NOMO-1 treated with dmso at 0.1 percent for 144 hours (cell line): ENCODE data around the gene FABP3.
A peak's percentile ranks its signal among the peaks of the same experiment; 100 is the strongest.

ENCODE experiments used
- DNase-seq: peaks from one replicate; lab custom pipeline; 2025; ENCODE audit not compliant: unreplicated experiment; lab: John Stamatoyannopoulos, UW

Gene FABP3

DNA sequence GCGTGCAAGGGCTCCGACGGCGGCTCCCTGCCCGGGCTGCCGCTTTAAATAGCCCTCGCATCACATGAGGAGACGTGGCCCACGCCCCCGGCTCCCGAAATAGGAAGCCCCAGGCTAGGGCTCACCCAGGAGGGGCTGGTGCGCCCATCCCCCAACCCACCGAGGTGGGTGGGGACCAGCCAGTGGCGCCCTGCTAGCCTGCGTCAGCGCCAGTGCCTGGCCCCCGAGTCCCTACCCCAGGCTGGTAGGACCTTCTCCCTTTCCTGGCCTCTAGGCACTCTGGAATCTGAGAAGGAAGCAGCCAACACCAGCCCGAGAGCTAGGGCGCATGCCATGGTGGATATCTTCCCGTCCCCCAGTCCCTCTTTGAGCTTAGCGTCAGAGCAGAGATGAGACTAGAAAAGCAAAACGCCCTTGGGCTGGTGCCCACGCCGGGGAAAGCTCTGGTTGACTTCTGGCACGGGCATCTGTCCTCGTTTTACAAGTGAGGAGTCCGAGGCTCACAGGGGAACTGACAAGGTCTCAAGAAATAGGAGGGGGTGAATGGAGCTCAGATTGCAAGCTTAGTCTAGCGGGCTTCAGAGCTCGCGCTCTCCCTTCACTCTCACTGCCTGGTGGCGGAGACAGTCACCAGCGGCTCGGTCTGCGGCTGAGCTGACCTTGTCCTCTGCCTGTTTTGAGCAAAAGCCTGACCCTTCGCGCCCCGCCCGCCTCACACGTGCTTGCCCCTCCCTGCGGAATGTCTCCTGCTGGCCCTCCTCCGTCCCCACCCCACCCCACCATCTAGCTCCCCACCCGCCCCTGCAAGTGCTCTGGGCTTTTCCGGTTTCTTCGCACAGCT is at the start of gene FABP3:
FABP3 (minus strand) TSS at position 21 of the 841 bp plus-strand sequence. CDS start 62 bp downstream, outside the sequence.
- peak; percentile 19 for DNase-seq

DNA sequence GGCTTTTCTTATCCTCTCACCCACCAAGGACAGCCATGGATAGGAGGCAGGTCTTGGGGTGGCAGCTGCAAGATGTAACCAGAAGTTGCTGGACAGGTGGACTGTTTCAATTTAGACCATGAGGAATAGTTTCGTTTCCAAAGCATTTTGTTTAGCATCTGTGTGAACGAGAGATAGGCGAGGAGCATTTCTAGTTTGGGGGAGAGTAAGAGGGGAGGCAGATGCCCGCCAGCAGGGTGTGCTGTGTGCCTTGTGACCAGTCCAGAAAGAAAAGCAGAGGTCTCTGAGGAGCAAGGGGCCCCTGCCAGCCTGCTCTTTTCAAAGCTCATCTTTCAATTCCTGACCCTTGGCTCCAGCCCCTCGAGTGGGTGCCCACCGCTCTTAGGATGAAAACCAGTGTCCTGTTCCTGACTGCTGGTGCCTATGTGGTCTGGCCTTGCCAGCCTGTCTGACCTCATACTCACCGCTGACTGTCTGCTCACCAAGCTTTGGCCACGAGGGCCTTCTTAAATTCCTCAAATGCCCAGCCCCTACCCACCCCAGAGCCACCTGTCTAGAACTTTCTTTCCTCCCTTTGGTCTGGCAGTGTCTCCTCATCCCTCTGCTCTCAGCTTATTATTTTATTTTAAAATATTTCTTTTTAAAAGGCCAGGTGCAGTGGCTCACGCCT is 48.6 kb upstream of the FABP3 start:
- DNase-seq, result no peak

DNA sequence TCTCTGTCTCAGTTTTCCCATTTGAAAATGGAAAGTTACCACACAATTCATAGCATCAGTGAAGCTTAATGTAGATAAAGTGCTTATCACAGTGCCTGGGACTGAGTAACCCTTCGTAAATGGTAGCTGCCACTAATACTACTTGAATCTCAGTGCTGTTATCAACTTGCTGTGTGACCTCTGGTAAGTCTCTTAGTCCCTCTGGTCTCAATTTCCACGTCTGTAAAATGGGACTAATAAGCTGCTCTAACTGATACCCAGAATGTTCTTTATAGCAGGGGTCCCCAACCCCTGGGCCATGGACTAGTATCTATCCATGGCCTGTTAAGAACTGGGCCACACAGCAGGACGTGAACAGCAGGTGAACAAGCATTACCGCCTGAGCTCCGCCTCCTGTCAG is 47.8 kb upstream of the FABP3 start:
- no peak for DNase-seq

DNA sequence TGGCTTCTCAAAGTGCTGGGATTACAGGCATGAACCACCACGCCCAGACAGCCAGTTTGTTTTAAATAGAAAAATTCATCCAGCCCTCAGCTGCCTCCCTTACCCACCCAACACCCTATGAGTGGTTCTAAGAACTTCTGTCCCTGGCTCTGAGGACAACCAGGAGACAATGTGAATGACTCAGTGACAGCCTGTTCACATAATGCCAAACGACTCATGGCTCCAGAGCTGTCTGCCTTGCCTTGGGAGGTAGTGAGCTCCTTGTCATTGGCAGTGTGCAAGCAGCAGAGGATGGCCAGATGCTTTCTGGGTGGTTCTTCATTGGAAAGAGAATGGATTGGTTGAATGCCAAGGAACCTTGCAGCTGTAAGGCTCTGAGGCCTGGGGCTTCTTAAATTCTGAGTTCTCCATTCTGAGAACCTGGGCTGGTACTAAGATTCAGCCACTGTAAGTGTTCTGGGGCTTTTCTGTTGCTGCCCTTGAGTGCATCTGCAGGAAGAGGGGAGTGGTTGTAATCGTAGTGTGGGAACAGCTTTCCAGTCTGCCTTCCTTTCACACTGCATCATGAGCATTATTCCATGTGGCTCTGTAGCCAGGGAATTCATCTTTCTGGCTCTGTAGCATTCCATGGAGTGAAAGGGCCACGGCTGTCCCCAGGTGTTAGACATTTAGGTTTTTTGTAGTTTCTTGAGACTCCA is 45.9 kb upstream of the FABP3 start:
- DNase-seq, result no peak

DNA sequence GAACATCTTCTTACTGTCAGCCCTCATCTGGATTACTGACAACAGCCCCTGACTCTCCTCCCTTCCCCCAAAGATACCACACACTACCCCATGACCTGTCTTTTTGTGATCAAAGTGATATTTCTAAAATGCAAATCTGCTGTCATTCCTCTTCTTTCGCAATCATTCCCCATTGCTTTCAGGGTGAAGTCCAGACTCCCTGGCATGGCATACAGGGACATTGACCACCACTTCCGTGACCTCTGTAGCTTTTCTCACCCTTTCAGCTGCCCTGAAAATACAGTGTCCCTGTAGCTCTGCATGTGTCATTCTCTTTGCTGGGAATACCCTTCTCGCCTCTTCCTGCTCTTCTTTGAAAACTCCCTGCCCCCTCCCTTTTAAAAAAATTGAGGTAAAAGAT is 44.3 kb upstream of the FABP3 start:
- DNase-seq, result no peak

DNA sequence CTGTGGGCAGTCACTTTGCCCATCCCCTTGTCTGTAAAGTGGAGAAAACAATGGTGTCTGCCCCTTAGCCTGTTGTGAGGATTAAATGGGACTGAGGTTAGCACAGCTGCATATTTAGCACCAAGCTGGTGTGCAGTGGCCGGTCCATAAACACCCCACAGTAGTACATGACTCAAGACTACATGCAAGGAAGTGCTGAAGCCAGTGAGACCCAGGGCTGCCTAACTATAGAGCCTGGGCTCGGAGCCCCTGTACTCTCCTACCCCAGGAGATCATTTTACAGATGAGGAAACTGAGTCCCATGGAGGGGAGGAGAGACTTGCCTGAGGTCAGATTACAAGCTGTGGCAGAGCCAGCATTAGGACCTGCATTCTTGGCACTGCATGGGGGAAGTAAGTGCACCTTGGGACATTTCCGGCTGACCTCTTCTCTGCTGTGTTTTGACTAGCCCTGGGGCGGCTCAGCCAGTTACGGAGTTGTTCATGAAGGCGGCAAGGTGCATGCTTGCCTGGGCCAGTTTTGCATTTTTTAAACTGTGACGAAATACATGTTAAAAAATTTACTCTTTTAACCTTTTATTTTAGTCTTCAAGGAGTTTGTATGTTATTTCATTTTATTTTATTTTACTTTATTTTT is 43.3 kb upstream of the FABP3 start:
- no peak for DNase-seq

DNA sequence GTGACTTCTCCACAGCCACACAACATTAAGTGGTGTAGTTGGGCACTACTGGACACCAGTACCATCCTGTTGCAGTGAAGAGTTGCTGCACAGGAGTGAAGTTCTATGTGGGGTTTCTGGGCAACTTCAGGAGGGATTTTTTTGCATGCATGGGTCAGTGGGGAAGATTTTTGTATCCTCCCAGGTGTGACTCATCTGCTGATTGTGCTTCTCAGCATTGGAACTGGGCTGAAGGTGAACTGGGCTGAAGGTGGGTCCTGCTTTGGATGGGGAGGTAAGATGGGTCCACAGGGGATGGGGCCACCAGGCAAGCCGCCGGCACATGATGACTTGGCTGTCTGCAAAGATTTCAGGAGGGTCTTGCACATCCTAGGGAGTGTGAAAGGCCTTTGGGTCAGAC is 42.8 kb upstream of the FABP3 start:
- DNase-seq, result no peak

DNA sequence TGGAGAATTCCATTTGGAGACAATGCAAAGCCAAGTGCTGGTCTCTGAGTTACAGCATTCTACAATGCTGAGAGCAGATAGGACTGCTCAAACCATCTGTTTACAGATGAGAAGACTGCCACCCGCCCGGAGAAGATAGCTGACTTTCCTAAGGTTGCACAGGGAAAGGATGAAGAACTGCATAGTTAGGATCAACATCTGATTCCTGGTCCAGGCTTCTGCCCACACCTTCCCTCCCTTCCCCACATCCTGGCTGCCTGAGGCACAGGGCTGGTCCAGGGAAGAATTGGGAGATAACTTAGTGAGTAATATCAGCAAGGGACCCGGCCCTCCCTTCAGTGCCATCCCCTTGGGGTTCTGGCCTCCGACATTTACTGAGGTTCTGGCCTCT is 42.1 kb upstream of the FABP3 start:
- no peak for DNase-seq

DNA sequence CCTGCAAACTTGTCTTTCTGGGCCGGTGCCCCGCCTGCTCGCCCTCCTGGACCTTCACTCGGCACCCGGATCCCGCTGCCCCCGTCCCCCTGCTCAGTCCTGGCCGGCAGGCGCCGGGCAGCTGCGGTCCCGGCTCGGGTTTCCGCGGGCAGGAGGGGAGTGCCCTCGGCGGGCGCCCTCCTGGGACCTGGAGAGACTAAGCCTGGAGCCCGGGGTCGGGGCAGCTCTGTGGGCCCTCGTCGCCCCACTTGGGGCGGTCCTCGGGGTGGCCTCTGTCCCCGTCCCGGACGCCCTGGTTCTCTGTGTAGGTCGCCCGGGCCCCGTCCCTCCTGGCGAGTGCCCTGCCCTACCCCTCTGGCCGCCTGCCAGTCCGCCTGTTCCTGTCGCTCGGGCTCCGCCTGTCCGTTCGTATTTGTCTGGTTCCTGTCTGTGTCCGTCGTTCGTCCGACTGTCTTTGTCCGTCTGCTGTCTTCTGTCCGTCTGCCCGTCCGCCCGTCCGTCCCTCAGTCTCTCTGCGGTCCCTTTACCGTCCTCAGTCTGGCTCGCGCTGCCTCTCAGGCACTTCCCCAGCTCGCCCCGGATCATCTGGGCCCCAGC is 40.6 kb upstream of the FABP3 start:
- DNase-seq, result no peak

DNA sequence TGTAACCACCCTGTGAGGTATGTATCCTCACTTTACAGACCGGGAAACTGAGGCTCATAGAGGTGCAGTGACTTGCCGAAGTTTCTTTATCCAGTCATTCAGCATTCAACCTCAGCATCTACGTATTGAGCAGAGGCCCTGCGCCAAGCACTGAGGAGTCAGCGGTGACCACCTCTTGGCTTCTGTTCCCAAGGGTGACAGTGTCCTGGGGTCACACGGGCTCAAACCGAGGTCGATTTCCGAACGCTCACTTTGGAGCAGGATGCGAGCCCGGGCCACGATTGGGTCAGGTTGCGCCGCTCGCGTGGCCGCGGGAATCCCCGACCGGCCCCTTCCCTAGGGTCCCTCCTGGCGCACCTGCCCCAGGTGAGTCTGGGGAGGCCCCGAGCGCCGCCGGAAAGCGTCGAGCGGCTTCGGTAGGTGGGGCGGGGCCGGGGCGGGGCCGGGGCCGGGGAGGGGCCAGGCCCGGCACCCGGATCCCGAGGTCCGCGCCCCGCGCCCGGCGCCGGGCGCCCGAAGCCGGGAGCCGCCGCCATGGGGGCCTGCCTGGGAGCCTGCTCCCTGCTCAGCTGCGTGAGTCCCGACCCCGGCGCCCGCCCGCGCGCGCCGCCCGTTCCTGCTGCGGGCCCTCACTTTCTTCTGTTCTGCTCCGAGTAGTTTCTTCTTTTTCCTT is 40.0 kb upstream of the FABP3 start, which contains the start of gene SERINC2:
SERINC2 (plus strand) TSS at position 482 of the 673 bp plus-strand sequence; CDS start at position 535, 53 bp downstream.
- DNase-seq, result no peak

DNA sequence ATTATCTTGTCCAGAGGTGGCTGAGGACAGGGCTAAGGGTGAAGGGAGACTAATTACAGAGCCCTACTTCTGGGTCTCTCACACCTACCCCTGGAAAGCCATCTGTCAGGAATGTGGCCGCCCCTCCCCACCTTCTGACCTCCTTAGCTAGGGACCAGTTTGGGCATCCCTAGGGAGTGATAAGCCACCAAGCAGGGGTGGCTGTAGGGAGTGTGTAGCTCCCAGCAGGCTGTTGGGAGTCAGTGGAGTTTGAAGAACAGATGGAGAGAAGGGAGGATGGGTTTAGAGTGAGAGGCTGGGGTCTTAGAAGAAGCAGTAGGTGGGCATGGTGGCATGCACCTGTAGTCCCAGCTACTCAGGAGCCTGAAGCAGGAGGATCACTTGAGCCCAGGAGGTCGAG is 39.3 kb upstream of the FABP3 start:
- DNase-seq, result no peak

DNA sequence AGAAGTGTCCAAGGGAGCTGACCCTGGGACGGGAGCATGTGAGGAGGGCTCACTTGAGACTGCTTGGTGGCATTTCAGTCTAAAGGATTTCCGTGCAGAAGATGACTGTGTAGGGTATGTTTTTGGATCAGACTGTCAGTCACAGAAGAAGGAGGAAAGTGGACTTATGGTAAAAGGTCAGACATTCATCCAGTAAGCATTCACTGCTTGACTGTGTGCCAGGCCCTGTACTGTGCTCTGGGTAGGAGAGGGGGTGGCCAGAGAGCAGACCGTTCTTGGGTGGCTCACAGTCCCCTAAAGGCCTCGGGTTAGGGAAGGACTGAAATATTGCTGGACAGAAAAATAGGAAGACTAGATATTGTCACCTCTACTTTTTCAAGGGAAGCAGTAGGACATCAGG is 38.0 kb upstream of the FABP3 start:
- DNase-seq, result no peak

DNA sequence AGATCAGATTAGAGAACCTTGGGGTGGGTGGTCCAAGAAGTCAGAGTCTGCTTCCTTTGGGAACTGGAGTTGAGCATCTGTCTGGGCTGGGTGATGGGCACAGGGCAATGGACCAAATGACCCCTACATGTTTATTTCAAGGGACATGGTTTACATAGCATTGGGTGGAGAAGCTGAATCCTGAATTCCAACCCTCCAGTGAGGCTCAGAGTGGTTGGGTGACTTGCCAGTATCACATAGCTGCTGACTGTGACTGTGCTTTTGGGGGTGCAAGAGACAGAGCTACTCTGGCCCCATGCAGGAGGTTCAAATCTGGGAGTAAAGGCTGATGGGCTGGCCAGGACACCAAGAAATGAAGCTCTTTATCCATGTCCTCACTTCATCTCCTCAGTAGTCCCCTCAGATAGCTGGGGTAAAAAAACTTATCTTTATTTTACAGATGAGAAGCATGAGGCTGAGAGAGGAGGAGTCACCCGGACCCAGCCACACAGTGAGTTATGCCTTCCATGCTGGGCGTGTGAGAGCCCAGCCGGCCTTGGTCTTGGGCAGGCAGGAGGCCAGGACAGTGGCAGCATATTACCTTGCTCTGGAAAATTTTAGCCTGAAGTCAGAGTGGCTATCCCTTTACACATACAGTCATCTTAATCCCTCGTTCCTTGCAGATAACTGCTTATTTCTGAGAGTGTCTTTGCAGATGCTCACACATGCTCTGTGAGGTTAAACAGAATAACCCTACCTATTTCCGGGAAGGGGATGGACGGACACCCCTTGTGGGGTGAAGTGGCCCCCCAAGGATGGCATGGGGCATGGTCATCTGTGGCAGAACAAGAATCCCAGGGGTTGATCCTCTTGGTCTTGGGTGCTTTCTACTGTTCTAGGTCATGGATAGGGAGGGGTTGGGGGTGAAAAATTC is 37.3 kb upstream of the FABP3 start:
- no peak for DNase-seq

DNA sequence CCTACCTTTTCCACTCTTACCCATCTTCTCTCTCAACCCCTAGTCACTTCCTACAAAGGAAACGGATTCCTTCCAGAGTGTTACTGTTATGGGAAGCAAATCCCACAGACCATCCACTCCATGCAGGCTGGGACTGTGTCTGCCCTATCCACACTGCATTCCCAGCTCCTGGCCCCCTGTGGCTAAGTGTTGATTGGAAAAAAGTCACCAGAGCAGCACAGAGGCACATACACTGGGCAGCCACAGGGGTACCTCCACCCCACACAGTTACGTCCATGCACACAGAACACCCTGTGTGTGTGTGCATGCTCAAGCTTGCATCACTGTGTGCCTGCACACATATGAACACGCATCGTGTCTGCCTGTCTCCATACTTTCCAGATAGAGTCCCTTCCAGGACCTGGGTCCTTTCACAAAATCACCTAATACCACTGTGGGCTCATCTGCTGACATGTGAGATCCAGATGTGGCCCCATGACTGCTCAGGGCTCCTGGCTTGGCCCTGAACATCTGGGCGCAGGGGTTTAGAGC is 36.0 kb upstream of the FABP3 start:
- no peak for DNase-seq

DNA sequence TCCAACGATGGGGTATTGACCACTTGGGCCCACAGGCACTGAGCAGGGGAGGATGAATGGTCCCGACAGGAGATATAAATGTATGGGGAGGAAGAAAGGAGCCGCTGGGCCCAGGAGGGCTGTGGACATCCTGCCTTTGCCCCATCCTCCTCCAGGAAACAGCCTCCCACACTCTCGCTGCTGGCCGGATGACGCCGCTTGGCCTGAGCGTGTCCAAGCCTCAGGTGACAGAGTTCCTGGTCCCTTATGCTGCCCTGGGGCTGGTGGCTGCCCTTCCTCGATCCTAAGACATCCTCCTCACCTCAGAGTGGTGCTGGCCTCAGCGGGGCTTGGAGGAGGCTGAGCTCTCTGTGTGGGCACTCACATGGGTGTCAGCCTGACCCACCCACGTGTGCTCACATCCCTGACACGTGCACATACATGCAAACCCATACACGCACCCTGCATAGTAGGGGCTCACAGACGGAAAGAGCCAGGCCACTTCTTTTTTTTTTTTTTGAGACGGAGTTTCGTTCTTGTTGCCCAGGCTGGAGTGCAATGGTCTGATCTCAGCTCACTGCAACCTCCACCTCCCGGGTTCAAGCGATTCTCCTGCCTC is 34.3 kb upstream of the FABP3 start:
- no peak for DNase-seq

DNA sequence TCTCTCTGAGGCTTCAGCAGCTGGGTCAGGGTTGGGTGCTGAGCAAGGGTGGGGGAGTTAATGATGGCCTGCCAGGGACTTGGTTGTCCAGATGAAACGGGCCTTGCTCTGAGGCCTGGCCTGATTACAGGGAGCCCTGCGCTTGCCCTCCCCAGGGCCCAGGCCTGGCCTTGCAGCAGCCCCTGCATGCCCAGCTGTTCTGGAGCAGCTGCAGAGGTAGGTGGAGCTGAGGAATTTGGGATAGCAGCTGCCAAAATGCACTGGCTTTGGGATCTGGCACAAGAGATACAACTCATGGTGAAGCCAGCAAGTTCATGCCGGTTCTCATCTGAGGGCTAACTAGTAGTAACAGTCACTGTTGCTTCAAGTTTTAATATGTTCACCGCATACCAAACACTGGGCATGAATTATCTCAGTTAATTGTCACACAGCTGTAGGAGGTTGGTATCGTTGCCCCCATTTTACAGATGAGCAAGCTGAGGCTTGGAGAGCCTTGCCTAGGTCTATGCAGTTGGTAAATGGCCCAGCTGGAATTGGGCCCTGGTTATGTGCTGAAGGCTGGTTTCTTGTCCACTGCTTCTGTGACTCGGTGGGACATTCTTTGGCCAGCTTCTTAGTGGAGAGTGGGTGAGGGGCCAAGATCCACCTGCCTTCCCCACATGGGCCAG is 32.8 kb upstream of the FABP3 start:
- no peak for DNase-seq

DNA sequence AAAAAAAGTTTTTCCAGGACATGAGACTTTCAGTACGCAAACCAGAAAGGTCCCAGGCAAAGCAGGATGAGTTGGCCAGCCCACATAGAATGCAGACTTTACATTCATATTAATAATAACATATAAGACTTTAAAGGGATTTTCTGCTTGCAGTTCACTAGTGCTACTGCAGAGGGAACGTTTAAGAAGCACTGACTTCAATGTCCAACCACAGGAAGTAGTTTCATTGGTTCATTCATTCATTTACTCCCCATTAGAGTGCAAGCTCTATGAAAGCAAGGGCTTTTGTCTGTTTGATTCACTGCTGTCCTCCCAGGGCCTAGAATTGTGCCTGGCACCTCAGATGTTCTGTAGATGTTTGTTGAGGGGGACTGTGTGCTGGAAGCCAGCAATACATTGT is 28.4 kb upstream of the FABP3 start:
- no peak for DNase-seq

DNA sequence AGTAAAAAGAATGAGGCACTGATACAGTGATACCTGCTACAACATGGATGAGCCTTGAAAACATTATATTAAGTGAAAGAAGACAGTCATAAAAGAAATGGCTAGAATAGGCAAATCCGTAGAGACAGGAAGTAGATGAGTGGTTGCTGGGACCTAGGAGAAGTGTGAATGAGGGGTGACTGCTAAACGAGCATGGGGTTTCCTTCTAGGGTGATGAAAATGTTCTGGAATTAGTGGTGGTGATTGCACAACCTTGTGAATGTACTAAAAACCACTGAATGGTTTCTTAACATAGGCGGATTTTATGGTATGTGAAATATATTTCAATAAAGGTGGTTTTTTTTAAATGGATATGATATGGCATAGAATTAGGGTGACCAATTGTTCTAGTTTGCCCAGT is 27.5 kb upstream of the FABP3 start:
- DNase-seq, result peak; percentile 44
